IMR-90 (cell line): ENCODE results near the gene PLN.

ENCODE experiments used
- POLR2A ChIP-seq: IDR thresholded peaks from 2 replicates; pipeline ENCODE4 v1.6.1; 2012; ENCODE audit warnings: mild to moderate bottlenecking, low read depth, low read length
- RAD21 ChIP-seq: IDR thresholded peaks from 2 replicates; pipeline ENCODE4 v1.6.1; 2012; ENCODE audit warnings: low read length, improper control_type of control experiment
- TF ChIP-seq, protein P1 (sequence below): fragments of 150-350 bp; IDR thresholded peaks from 2 replicates; pipeline ENCODE4 v1.6.1; 2017; ENCODE audit warnings: mild to moderate bottlenecking, antibody characterized with exemption, low read length, low read depth
- TF ChIP-seq, protein P2 (sequence below): conservative IDR thresholded peaks from 2 replicates; pipeline ENCODE4 v1.5.1; 2012; ENCODE audit warnings: mild to moderate bottlenecking, low read depth, low read length, improper control_type of control experiment

DNA sequence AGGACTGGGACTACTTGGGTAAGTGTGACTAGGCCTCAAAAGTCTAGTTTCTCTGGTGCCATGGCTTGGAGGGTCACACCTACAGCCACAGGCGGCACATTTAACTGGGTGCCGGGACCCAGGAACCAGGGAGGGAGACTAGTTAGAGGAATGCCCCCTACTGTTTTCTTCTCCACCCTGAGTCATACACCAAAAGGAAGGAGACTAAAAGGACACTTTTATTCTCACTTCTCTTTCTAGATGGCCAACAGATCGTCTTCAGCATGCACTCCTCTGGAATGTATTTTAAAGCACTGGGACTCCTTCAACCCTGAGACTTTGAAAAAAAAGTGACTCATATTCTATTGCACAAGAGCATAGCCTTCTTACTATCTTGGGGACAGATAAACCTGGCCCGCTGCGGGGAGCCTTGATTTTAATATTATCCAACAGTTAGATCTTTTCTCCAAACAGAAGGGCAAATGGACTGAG, 33.4 kb downstream of the PLN start:
- TF ChIP-seq POLR2A: no peak
- TF ChIP-seq, protein P1, sequence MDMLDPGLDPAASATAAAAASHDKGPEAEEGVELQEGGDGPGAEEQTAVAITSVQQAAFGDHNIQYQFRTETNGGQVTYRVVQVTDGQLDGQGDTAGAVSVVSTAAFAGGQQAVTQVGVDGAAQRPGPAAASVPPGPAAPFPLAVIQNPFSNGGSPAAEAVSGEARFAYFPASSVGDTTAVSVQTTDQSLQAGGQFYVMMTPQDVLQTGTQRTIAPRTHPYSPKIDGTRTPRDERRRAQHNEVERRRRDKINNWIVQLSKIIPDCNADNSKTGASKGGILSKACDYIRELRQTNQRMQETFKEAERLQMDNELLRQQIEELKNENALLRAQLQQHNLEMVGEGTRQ: no peak
- TF ChIP-seq RAD21: no peak
- TF ChIP-seq, protein P2, sequence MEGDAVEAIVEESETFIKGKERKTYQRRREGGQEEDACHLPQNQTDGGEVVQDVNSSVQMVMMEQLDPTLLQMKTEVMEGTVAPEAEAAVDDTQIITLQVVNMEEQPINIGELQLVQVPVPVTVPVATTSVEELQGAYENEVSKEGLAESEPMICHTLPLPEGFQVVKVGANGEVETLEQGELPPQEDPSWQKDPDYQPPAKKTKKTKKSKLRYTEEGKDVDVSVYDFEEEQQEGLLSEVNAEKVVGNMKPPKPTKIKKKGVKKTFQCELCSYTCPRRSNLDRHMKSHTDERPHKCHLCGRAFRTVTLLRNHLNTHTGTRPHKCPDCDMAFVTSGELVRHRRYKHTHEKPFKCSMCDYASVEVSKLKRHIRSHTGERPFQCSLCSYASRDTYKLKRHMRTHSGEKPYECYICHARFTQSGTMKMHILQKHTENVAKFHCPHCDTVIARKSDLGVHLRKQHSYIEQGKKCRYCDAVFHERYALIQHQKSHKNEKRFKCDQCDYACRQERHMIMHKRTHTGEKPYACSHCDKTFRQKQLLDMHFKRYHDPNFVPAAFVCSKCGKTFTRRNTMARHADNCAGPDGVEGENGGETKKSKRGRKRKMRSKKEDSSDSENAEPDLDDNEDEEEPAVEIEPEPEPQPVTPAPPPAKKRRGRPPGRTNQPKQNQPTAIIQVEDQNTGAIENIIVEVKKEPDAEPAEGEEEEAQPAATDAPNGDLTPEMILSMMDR: no peak
